ENCODE measurements around the gene RB1. TPM values are rescaled to one million over a fixed set of nuclear protein-coding genes. Genes with fewer than 3 reads are reported as not detected.

Gene RB1
- total and polyA plus RNA-seq, 9 of the 15 experiments (the other 6 are each of a cell fraction or from before 2014, with no cell fraction given): 5.0 to 23.8 (median 17.9) TPM

DNA sequence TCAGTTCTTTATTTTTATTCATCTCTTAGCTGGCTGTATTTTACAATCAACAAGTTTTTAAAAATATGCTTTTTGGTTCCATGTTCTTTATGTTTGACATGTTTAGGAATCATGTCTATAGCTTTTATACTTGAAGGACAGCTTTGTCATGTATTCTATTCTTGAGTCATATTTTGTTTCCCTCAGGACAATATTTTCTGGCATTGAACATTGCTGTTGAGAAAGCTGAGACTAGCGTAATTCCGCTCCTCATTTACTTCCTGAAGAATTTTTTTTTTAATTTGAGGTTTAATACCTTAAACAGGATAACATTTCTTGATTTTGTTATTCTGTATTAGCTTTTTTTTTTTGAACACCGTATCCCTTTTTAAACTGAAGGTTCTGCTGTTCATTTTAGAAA, 53.2 kb downstream of the RB1 start:
- H3K4me2 ChIP-seq (ENCODE audit: insufficient read depth, low read length): no peak overlapping the region
- no peaks in the 10 kb centered on the region for H3K27me3 ChIP-seq (ENCODE audit: control insufficient read depth in 2 of 2, insufficient read depth in 2 of 2, low read length in 2 of 2)
- H3K4me3 ChIP-seq: no peak overlapping the region
- WGBS (ENCODE audit: insufficient coverage, low coverage, missing lambda C conversion rate): 64% methylated on average over 3 of the region's 3 CpGs
- DNase-seq (ENCODE audit: extremely low read depth in 1 of 4, low spot score in 3 of 4): no peak
- no peaks in the 10 kb centered on the region for H4K20me1 ChIP-seq (replicated peaks; ENCODE audit: control insufficient read depth, insufficient read depth, low read length)
- H3K9me3 ChIP-seq (replicated peaks; ENCODE audit: control insufficient read depth, insufficient read depth, low read depth, low read length): no peaks in the 10 kb centered on the region
- H2AFZ ChIP-seq (ENCODE audit: low read depth, low read length): no peak overlapping the region
- no peaks in the 10 kb centered on the region for H3K9me1 ChIP-seq (ENCODE audit: control insufficient read depth, insufficient read depth, low read length)
- no peak overlapping the region for H3K9ac ChIP-seq (ENCODE audit: insufficient read depth in 1 of 2, low read depth in 2 of 2, low read length in 2 of 2)
- ChIA-PET CTCF (ENCODE audit: low intra/inter-chr PET ratio) (no interaction called here), POLR2A (interaction anchor here (0.8 to 1.0 kb wide), 2 partner anchors 22 to 30 kb away, joined by 3 to 4 read pairs; no protein-coding TSS in a partner anchor)
- intact Hi-C loops (cut with micrococcal nuclease) (no loop called here), in situ Hi-C loops (cut with MboI) (no loop called here)
- peaks cover 2% of the 10 kb centered on the region; the same call in 1 of the 3 replicates for H3K36me3 ChIP-seq (ENCODE audit: control insufficient read depth, insufficient read depth, low read length)
- no TSS peak for BruUV-seq (replicated peaks)
- FAIRE-seq: no peak
- no peaks in the 10 kb centered on the region for H3K4me1 ChIP-seq (replicated peaks in 1 of 2; ENCODE audit: control insufficient read depth in 2 of 2, insufficient read depth in 2 of 2, low read length in 2 of 2)
- no peak overlapping the region for H3K27ac ChIP-seq (ENCODE audit: extremely low read depth, low read depth, low read length)
- H3K79me2 ChIP-seq (ENCODE audit: control insufficient read depth, insufficient read depth, low read length): no peaks in the 10 kb centered on the region
- no peak for ATAC-seq
- TF ChIP-seq HDAC3 (IDR thresholded peaks at IDR 0.05; ENCODE audit: borderline replicate concordance, partially characterized antibody) (no peak), RNF2 (IDR thresholded peaks at IDR 0.05) (no peak), HDAC2 (IDR thresholded peaks at IDR 0.05) (no peak), TEAD4 (IDR thresholded peaks at IDR 0.05; ENCODE audit: low read length) (no peak), TEAD4 (CRISPR knock-in tag; IDR thresholded peaks at IDR 0.05; ENCODE audit: borderline replicate concordance) (no peak), HDAC8 (tag; IDR thresholded peaks at IDR 0.05) (no peak), CHCHD3 (CRISPR knock-in tag; IDR thresholded peaks at IDR 0.05) (no peak), SMC3 (conservative IDR thresholded peaks at IDR 0.05; ENCODE audit: insufficient read depth, low read depth, low read length) (no peak), GTF2F1 (IDR thresholded peaks at IDR 0.05; ENCODE audit: low read depth, low read length) (no peak), ZKSCAN8 (CRISPR knock-in tag; IDR thresholded peaks at IDR 0.05) (no peak), TBP (optimal IDR thresholded peaks at IDR 0.05; ENCODE audit: low read depth, low read length) (no peak), SMAD1 (IDR thresholded peaks at IDR 0.05; ENCODE audit: low read depth, low read length, partially characterized antibody) (no peak)
- TF ChIP-seq, protein P1, sequence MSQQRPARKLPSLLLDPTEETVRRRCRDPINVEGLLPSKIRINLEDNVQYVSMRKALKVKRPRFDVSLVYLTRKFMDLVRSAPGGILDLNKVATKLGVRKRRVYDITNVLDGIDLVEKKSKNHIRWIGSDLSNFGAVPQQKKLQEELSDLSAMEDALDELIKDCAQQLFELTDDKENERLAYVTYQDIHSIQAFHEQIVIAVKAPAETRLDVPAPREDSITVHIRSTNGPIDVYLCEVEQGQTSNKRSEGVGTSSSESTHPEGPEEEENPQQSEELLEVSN (IDR thresholded peaks at IDR 0.05; ENCODE audit: borderline replicate concordance in 1 of 2, extremely low read depth in 1 of 2, insufficient read depth in 1 of 2, insufficient read length in 1 of 2, low read depth in 1 of 2, low read length in 1 of 2, poor library complexity in 1 of 2, severe bottlenecking in 1 of 2): no peak
- TF ChIP-seq, protein P2, sequence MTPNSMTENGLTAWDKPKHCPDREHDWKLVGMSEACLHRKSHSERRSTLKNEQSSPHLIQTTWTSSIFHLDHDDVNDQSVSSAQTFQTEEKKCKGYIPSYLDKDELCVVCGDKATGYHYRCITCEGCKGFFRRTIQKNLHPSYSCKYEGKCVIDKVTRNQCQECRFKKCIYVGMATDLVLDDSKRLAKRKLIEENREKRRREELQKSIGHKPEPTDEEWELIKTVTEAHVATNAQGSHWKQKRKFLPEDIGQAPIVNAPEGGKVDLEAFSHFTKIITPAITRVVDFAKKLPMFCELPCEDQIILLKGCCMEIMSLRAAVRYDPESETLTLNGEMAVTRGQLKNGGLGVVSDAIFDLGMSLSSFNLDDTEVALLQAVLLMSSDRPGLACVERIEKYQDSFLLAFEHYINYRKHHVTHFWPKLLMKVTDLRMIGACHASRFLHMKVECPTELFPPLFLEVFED (CRISPR knock-in tag; conservative IDR thresholded peaks at IDR 0.05): no peak

All from K562 (cell line).